Jurkat, Clone E6-1 (cell line): ENCODE results near the gene AIP.

Experiments
- DNase-seq: peaks from one replicate; pipeline ENCODE4 v3.0.0-alpha.2; 2011; ENCODE audit warnings: low read depth, low spot score
- H3K4me3 ChIP-seq: 2 replicates; pipeline ENCODE4 v1.5.1; 2011; ENCODE audit warnings: mild to moderate bottlenecking, low read length, control low read depth, moderate library complexity

AIP gene

DNA sequence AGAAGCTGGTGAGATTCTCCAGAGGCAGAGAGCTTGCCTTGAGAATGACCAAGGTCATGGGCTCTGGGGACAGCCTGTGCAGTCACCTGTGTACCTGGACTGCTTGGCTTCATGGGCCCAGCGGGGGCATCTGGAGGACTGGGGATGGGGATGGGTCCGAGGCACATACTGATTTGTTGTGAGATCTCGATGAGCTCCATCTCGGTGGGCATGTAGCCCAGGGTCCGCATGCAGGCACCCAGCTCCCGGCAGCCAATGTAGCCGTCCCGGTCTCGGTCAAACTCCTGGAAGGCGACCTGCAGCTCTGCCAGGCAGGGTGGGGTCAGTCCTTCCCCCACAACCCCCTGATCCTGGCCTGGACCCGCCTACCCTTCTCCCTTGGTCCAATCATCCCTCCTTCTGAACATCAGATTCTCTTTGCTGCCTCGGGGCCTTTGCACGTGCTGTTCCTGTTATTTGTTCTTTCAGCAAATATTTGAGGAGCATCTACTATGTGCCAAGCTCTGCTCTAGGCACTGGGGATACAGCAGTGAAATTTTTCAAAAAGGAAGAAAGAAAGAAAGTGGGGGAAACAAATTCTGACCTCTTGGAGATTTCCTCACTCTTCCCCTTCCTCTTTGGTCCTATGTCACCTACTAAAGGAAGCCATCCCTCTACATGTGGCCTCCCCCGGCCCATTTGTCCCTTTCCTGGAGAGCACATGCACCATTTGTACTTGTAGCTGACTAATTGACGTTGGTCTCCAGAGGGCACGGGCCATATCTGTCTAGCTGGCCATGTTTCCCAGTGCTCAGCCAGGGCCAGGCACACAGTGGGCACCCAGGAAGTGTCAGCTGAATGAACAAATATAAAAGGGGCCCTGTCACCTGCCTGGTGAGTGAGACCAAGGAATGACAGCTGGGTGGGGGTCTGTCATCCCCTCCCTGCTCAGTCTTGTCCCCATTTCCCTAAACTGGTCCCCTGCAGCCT, 38.3 kb downstream of the AIP start:
- DNase-seq: no peak
- H3K4me3 ChIP-seq: no peak overlapping the region

DNA sequence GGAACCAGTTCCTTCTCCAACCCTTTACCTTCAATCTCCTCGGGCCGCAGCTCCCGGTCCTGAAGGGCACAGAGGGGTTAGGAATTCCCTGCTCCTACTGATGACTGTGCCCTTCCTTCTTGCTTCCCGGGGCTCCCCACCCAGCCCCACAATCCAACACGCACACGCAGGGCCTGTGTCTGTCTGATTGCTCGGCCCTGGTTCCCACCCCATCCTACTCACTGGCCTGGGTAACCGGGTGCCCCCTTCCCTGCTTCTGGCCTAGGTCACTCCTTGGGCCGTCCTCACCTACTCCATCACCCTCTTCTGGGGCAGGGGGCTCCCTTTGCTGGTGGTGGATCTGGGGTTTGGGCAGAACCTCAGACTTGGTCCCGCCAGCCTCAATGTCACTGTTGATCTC, 39.1 kb downstream of the AIP start:
- no peak overlapping the region for H3K4me3 ChIP-seq
- no peak for DNase-seq

- no peak for DNase-seq
- H3K4me3 ChIP-seq: no peak overlapping the region
These were observed 39.5 kb downstream of the AIP start for GRCh38 chr11:67522338-67522737.

DNA sequence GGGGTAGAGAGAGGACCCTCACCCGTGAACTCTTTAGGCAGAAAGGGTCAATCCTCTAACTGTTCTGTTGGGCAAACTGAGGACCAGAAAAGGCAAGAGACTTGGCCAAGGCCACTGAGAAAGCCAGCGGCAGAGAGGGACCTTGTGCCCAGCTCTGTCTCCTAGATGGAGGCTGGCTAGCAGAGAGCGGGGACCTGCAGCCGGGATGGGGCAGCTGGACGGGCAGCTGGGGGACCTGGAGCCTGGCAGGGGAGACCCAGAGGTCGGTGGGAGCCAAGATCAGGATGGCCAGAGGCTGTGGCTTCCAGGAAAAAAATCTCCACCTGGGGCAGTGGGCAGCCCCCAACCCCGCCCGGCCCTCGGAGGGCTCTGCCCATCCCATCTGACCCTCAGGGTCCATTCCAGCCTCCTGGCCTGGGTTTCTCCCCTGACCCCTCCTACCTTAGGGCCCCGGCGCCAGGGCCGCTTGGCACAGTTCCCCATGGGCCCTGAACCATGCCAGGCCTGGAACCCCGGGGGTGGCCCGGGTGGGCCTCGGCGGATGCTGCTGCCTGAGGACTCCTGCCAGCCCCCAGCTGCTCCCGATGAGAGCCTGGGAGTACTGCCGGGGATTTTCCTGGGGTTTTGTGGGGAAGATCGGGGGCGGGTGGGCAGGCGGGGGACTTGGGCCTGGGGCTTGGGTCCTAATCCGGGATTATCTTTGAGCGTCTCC, 40.2 kb downstream of the AIP start, which contains the start of gene CABP2:
CABP2 (minus strand) TSS at position 603 of the 712 bp plus-strand sequence; CDS start at position 483, 120 bp downstream.
- no peak for DNase-seq

GRCh38 chr11:67523556-67524479, 41.0 kb downstream of the AIP start:
- no peak for DNase-seq
- H3K4me3 ChIP-seq: no peak overlapping the region

More for the DNA sequence above, 40.2 kb downstream of the AIP start, which contains the start of gene CABP2:
- no peak within 1 kb of the TSS for H3K4me3 ChIP-seq

GRCh38 chr11:67524480-67524808, 41.6 kb downstream of the AIP start:
- no peak overlapping the region for H3K4me3 ChIP-seq
- DNase-seq: no peak

- no peak overlapping the region for H3K4me3 ChIP-seq
- no peak for DNase-seq
These were observed 42.6 kb downstream of the AIP start for GRCh38 chr11:67525275-67525976.

DNA sequence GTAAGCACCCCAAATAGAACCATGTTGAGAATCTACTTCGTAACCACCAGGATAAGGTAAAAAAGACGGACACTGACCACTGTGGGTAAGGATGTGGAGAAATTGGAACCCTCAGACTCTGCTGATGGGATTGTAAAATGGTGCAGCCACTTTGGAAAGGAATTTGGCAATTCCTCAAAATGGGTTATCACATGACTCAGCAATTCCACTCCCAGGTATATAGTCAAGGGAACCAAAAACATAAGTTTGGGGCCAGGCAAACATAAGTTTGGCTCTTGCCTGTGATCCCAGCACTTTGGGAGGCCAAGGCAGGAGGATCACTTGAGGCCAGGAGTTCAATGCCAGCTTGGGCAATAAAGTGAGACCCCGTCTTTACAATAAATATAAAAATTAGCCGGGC, 45.5 kb downstream of the AIP start:
- no peak for DNase-seq
- no peak overlapping the region for H3K4me3 ChIP-seq

DNA sequence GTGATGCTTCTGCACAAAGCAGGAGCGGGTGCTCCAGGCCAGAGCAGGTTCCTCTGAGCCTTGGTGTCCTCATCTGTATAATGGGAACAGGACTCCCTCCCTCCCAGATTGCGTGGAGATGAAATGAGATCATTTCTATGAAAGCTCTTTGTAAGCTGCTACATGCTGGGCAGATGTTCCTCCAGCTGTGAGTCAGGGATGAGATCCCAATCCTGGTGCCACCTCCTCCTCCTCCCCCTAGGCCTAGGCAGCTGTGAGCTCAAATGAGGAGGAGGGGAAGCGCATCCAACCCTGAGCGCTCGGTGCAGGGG, 47.4 kb downstream of the AIP start:
- H3K4me3 ChIP-seq: no peak overlapping the region
- DNase-seq: no peak

DNA sequence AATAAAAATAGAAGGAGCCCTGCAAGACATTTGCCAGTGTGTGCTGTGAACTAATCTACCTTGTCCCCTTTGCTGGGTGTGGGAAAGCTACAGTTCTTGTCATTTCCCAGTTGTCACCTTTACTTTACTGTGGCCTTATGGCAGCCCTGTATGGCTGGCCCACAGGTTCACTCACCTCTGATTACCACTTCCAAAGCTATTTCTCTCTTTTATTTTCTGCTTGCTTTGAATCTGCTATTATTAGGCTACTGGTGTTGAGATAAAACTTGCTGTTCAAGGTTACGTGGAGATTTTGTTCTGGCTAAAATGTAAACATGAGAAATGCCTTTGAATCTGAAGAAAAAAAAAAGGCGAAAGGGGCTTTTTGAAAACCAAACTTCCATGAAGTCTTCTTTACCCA, 50.1 kb downstream of the AIP start:
- H3K4me3 ChIP-seq: no peak overlapping the region
- DNase-seq: no peak

- no peak for DNase-seq
- no peak overlapping the region for H3K4me3 ChIP-seq
These were observed 51.3 kb downstream of the AIP start for GRCh38 chr11:67534070-67534679.

DNA sequence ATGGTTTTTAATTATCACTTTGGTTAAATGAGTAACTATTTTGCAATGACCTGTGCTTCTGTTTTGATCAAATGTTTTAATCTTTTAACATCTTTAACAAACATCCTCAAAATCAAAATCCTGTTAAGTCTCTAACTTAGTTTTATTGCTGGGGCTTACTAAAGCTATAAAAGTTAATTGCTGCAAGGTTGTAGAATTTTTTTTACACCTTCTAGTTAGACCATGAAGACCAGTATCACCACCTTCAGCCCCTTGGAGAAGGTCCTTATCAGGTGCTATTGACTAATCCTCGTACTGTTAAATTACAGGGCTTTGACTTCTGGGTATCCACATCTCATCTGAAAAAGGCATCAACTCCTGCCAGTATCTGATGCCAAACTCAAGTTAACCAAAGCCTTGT, 52.7 kb downstream of the AIP start:
- no peak overlapping the region for H3K4me3 ChIP-seq
- no peak for DNase-seq

GRCh38 chr11:67538306-67538705, 55.5 kb downstream of the AIP start:
- H3K4me3 ChIP-seq: no peak overlapping the region
- DNase-seq: no peak

DNA sequence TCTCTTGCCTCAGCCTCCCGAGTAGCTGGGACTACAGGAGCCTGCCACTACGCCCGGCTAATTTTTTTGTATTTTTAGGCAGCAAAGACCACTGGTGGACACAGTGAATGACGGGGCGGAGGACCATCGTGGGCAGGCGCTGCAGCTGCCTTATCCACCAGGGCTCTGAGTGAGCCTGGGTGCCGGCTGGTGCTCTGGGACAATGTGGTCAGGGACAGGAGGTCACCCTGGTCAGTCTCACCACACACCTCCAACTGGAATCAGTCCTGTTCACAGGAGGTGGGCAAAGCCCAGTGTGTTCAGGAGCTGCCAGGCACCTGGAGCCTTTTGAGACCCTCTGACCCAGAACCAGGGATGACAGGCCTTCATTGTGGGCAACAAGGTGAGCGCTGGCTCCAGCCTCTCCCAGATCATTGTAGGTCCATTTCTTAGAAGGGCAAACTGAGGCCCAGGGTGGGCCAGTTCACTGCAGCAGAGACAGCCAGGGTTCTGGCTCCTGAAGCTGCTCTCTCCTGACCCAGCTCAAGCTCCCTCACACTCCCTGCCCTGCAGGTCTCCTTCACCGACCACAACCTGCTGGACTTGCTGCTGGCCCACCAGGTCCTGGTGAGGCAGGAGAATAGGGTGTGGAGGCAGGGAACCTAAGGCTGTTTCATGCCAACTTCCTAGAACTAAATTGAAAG, 56.1 kb downstream of the AIP start:
- H3K4me3 ChIP-seq: no peak overlapping the region
- no peak for DNase-seq

GRCh38 chr11:67539550-67539949, 56.7 kb downstream of the AIP start:
- no peak overlapping the region for H3K4me3 ChIP-seq
- DNase-seq: peak; percentile 21
